ENCODE data around the gene LPA.
"Not testable (repeated sequence)": the region's sequence is repeated elsewhere in the genome, so short reads cannot be mapped to it uniquely, and the experiment has no call there.

The LPA gene

DNA sequence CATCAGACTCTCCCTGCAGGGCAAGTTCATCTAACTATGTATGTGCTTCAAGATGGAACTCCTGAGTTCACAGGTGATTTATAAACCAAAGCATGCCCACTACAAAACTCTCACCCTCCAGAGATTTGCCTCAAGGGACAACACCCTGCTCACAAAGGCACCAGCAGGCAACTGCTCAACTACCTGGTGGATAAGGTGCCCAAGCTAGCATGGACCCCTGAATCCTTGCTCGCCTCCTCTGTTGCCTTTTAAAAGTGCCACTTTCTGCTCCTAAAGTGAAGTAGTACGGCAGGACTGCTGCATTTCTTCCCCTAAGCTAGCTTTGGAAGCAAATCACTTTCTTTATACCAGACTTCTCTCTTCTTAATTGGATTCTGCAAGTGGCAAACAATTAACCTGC lies 1.2 kb downstream of the LPA start:
- no peak for FAIRE-seq

DNA sequence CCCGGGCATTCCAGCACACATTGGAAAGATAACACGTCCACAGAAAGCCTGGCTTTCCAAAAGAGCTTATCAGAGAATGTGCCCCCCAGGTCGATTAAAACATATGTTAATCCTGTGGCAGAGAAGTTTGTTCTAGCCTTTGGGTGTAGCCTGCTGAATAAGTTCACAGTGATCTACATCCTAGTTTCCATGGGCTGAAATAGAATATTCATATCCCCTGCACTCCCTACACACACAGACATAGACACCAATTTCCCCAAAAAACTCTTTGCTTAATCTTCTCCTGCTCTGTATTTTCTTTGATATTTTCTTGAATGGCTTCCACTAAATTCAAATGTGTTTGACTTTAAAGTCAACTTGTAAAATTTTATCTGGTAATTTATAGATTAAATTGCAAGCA lies 1.6 kb downstream of the LPA start:
- no peak for FAIRE-seq

DNA sequence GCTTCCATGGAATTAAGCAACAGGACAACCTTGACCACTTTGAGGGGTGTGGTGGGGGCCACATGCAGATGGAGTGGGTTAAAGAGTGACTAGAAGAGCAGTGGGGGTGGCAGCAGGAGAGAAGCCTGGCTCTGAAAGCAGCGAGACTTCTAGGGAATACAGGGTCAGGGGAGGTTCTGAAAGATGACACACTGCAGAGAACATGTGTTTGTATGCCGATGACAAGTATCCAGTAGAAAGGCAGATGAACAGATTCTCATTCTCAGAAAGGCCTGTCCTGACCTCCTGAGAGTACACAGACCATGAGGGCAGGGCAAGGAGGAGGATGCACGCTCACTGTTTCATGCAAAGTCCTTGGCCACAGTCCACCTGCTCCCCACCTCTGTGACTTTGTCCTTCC lies 2.9 kb downstream of the LPA start:
- FAIRE-seq, result no peak

DNA sequence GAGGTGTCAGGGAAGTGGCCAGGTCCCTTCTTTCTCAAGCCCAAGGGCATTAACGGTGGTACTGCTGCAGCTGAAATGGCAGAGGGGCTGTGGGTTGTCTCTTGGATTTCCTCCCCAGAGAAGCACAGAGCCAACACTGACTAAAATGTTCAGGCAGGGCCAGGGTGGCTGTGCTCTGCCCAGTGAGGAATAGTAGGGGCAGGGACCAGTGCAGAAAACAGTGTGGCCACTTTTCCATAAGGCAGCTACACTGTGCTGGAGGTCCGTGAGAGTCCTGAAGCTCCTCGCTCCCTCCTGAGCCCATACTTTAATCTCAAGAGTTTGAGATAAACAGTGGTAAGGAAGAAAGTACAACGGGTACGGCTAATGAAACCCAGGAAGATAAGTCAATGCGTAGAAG lies 4.5 kb downstream of the LPA start:
- FAIRE-seq, result no peak

DNA sequence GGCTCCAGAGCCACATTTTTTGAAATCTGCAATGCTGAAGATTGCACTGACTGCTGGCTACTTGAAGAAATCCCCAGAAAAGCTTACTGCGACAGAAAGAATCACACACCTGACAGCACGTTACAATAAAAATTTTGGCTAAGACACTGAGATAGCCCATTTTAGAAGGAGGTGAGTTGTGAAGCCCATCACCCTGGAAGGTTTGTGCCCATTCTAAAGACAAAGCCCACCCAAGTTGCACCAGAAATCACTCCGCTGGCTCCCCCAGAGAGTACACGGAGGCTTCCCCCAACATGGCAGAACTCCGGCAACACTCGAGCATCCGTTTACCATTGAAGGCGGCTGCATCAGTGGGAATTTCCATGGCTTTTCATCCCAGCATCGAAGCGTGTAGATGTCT lies 29.4 kb downstream of the LPA start:
- FAIRE-seq, result no peak

DNA sequence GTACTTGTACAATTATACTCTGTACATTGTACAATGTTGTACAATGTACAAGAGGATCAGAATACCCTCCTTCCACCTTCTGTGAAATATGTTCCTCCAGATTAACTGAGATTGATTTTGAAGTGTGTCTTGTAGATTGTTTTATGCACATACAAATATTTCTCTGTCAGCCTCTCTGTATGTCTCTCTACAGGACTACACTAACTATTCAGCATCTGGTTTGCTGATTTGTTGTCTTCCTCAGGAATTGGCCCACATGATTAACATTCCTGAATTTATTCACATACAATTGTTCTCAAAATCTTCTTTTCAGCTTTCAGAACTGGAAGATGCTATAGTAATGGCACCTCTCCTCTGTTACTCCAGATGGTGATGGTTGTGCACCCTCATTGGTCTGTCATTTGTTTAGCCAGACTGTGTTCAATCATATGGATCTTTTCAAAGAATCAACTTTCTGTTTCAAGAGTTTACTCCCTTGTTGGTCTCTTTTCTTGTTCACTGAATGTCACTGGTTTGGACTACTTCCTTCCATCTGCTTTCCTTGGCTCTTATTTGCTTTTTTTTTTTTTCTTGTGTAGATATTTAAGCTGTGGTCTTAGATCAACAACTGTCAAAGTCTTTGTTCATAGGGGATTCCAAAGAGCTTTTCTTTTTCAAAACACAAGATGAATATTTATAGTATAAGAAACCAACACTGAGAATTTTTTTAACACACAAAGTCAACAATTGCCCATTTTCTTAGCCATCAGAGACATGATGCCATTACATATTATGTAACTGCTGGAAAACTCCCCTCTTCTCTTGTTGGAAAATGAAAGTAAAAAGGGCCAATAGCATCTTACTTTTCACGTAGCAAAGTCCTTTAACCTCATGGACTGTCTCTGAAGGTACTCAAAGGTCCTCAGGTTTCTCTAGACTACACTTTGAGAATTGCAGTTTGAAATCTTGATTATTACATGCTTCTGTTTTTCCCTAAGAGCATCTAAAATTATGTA lies 67.9 kb downstream of the LPA start:
- FAIRE-seq, result no peak

DNA sequence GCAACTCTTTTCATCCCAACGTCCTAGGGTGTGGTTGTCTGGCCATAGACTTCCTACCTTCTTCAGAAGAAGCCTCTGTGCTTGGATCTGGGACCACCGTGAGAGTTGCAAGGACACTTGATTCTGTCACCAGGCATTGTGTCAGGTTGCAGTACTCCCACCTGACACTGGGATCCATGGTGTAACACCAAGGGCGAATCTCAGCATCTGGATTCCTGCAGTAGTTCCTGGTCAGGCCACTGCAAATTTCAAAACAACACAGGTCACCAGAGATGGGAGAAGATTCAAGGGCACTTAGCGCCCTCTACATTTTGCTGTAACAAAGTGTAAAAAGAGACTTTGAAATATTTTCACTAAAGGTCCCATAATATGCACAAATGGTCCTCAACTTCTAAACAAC lies 68.8 kb downstream of the LPA start:
- FAIRE-seq, result not testable (repeated sequence)

DNA sequence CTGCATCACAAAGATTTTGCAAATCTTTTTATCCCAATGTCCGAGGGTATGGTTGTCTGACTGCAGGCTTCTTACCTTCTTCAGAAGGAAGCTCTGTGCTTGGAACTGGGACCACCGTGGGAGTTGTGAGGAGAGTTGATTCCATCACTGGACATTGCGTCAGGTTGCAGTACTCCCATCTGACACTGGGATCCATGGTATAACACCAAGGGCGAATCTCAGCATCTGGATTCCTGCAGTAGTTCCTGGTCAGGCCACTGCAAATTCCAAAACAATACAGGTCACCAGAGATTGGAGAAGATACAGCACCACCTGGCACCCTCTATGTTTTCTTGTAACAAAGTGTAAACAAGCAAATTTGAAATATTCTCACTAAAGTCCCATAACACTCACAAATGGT lies 77.7 kb downstream of the LPA start:
- FAIRE-seq, result no peak

DNA sequence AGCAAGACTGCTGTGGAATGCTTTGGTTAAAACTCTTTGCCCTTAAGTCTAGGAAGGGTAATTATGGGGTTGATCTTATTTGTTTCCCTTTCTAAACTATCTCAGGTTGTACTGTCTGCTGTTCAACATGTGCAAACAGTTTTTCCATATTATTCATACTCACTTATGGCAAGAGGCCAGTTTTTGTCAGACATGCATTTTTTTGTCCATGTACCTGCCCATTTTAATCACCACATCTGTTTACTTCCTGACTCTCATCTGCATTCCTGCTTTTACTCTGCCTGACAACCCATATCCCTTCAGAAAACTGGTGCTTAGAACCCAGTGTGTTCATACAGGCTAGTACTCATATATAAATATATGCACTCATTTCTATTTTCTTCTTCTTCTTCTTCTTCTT lies 80.3 kb downstream of the LPA start:
- FAIRE-seq, result no peak

DNA sequence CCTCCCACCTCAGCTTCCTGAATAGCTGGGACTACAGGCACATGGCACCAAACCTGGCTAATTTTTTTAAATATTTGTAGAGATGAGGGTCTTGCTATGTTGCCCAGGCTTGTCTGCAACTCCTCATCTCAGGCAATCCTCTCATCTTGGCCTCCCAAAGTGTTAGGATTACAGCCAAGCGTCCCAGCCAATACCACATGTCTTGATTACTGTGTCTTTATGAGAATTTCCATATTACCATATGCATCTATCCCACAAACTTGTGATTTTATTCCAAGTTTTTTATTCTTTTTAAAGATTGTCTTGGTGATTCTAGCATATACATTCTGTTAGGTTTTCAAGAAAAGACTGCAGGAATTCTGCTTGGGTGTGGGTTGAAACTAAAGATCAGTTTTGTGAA lies 82.7 kb downstream of the LPA start:
- FAIRE-seq, result no peak

DNA sequence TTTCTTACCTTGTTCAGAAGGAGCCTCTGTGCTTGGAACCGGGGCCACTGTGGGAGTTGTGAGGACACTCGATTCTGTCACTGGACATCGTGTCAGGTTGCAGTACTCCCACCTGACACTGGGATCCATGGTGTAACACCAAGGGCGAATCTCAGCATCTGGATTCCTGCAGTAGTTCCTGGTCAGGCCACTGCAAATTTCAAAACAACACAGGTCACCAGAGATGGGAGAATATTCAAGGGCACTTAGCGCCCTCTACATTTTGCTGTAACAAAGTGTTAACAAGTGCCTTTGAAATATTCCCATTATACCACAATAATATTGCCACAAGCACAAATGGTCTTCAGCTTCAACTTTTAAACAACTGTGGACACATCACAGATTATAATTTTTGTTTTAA lies 85.6 kb downstream of the LPA start:
- not testable (repeated sequence) for FAIRE-seq

DNA sequence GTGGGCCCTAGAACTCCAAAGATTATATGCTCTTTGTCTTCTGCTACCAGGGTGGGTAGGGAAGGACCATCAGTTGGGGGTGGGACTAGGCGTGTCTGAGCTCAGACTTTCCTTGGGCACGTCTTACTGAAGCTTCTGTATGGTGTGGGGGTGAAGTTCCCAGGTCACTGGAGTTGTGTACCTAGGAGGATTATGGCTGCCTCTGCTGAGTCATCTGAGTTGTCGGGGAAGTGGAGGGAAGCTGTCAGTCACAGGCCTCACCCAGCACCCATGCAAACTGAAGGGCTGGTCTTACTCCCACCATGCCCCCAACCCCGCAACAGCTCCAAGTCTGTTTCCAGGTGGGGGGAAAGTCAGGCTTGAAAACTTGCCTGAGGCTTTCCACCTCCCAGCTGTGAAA lies 90.1 kb downstream of the LPA start:
- FAIRE-seq, result no peak

DNA sequence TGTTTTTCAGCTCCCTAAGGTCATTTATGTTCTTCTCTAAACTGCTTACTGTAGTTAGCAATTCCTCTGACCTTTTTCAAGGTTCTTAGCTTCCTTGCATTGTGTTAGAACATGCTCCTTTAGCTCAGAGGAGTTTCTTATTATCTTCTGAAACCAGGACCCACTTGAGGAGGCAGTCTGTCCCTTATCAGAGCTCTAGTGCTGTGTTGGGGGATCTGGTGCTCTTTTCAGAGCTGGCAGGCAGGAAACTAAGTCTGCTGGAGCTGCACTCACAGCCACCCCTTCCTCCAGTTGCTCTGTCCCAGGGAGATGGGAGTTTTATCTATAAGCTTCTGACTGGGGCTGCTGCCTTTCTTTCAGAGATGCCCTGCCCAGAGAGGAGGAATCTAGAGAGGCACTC lies 92.9 kb downstream of the LPA start:
- not testable (repeated sequence) for FAIRE-seq

DNA sequence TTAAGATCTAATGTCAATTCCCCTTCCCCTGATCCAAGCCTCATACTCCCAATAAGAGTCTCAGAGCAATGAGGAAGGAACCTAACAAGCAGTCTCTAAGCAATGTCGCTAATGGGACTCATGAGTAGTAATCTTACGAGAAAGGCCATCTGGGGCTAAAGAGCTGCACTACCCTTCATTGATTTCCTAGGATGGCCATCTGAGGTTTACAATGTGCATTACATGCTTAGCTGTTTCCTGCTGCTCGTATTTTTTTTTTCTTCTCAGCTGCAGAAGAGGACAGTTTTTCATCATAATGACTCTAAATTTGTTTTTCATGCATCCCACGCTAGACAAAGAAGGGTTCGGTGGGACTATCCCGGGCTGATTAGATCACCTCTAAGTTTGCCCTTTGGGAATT lies 119.3 kb downstream of the LPA start:
- no peak for FAIRE-seq

DNA sequence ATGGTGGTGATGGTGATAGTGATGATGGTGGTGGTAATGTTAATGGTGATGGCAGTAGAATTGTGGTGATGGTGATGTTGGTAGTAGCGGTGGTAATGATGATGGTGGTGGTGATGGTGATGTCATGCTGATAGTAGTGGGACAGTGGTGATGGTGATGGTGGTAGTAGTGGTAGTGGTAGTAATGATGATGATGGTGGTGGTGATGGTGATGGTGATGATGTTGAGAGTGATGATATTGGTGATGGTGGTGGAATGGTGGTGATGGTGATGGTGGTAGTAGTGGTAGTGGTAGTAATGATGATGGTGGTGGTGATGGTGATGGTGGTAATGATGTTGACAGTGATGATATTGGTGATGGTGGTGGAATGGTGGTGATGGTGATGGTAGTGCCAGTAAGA lies 128.8 kb downstream of the LPA start:
- FAIRE-seq, result no peak

DNA sequence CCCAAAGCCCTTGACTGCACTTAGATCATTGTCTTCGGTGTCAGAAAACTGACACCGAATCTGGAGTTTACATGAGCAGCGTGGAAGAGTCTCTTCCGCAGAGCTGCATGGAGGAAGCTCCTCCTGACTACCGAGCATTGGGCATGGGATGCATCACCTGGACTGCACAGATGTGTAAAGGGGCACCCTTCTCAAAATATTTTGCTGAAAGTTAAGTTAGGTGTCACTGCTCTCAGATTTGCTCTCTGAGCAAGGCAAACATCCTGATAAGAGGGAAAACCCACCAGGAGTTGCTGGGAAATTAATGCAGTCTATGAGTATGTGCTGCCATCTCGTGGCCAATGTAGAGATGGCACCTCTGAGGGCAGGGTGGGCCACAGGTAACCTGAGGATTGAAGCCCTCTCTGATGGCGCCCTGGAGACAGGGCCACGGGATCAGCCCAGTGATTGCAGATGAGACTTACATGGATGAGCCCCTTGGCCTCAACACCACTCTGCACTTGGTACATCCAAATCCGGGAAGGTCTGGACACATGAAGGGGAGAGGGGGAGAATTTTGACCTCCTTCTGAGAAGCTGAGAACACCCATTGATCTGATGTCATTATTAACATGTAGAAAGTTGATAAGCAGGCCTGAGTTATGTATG lies 129.9 kb downstream of the LPA start:
- no peak for FAIRE-seq

DNA sequence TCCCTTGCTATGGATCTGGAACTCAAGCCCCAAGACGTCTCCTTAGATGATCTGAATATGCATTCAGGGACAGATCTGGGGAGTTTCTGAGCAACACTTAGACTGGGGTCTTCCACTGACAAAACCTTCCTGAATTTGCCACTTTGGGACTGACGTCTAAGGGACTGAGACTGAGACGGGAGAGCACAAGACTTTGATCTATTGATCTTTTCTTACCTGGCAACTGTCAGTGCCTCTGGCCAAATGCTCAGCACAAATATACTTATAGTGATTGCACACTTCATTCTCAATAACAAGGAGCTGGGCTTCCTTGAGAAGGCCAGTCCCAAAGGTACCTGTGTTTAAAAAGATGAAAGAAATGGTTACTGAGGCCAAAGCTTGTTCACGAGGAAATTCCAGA lies 131.8 kb downstream of the LPA start:
- no peak for FAIRE-seq

DNA sequence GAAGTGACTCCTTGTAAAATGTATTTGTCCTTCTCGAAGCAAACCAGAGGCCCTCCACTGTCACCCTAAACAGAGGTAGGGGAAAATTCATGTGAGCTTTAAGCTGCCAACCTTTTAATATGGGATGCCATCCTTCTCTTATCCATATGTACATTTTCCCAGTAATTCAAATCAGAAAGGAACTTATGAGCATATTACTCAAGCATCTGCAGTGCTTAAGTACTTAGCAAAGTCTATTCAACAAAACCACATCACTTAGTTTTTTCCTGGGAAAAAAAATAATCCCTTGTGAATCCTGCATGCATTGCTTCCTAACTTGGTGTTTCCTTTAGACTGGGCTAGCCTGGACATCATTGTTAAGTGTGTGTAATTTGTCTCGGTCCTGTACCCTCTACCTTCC lies 132.2 kb downstream of the LPA start:
- FAIRE-seq, result no peak

DNA sequence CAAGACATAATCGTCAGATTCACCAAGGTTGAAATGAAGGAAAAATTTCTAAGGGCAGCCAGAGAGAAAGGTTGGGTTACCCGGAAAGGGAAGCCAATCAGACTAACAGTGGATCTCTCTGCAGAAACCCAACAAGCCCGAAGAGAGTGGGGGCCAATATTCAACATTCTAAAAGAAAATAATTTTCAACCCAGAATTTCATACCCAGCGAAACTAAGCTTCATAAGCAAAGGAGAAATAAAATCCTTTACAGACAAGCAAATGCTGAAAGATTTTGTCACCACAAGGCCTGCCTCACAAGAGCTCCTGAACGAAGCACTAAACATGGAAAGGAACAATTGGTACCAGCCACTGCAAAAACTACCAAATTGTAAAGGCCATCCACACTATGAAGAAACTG lies 134.6 kb downstream of the LPA start:
- FAIRE-seq, result not testable (repeated sequence)

DNA sequence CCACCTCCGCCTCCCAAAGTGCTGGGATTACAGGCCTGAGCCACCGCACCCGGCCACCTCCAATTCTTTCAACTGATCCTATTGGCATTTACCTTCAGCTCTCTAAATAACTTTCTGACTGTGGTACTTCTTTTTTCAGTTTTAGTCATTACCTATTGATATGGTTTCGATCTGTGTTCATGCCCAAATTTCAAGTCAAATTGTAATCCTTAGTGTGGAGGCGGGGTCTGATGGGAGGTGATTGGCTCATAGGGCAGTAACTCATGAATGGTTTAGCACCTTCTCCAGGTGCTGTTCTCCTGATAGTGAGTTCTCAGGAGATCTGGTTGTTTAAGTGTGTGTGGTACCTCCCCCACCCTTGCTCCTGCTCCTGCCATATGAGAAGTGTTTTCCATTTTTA lies 140.9 kb downstream of the LPA start:
- no peak for FAIRE-seq

DNA sequence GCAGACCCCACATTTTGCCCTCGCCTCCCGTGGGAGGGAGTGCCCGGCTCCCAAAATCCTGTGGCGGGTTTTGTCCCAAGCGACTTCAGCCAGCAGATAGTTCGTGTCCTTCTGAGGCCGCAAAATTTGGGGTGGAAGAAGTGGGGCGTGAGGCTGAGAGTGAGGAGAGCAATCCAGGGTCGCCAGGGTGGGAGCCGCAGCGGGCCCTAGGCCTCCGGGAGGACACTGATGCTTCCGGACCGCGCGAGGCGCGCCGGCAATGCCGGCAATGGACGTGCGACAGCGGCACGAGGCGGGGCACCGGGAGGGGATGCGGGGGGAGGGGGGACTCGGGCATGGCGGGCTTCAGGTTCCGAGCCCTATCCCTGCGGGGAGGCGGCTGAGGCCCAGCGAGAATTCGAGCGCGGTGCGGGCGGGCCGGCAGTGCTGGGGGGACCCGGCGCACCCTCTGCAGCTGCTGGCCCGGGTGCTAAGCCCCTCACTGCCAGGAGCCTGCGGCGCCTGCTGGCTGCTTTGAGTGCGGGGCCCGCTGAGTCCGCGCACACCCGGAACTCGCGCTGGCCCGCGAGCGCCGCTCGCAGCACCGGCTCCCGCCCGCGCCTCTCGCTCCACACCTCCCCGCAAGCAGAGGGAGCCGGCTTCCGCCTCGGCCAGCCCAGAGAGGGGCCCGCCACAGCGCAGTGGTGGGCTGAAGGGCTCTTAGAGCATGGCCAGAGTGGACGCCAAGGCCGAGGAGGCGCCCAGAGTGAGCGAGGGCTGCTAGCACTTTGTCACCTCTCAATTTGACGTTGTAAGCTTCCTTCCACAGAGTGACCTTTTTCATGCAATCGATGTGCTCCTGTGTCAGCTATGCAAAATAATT lies 143.8 kb downstream of the LPA start:
- no peak for FAIRE-seq

DNA sequence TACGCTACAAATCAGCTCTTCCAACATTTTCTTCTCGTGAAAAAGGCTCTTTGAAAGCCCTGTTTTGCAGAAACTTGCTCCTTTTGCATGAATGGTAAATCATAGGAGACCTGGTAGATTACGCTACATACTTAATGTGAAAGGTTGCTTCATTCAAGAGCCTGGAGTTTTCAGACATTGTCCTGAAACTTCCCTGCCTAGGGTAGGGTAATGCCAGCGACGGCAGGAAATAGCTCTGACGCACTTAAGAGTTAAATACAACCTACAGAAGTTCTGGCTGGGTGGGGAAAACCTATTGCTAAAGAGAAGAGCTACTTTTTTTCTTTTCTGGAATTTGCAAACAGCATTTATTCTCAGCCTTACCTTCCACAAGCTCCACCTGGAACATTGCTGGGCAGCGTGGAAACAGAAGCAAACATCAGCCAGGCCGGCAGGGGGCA lies 144.5 kb downstream of the LPA start:
- FAIRE-seq, result no peak

DNA sequence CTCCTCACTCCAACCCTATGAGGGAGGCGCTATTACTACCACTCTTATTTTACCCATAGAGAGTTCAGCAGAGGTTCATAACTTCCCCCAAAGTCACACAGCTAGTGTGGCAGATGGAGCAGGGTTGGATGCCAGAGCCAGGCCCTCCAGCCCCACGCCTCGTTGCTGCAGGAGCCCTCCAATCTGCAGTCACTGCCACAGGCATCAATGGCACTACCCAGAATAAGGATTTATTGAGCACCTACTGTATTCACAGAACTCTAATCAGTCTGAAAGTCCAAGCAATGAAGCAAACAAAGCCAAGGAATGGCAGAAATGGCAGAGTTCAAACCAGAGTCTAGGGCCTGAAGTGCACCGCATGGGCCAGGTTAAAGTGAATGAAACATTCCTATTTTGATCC lies 144.9 kb downstream of the LPA start:
- FAIRE-seq, result no peak

Data from A204.1 (cell line).